Activated CD4-positive, alpha-beta T cell treated with anti-CD3 and anti-CD28 coated beads, Interleukin-2, amount 50 U/mL, for 24 hours (primary cell): ENCODE results near the gene TIMM8A.
"Not testable (repeated sequence)": the region's sequence is repeated elsewhere in the genome, so short reads cannot be mapped to it uniquely, and the experiment has no call there.

Source experiments
- DNase-seq, 2 donors: peaks; one replicate each; pipeline ENCODE4 v3.0.0-alpha.2; 2020; ENCODE audit warnings: low read depth in 1 of 2, low spot score in 1 of 2

TIMM8A gene

DNA sequence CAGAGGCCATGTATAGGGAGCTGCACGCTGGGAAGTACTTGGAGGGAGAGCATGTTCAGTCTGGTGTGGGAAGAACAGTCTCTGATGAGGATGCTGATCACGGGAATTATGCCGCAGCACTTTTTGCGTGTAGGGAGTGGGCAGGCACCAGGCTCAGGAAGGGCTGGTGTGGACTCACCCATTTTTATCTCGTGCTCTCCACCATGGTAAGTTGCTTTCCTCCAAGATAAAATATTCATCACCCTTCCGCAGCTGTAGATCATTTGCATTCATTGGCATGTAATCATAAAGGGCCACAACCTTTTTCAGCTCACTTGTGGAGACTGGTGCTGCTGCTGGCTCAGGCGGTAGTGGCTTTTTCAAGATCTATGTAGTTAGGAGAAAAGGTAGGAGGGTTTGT lies 11.8 kb upstream of the TIMM8A start:
- no peak for DNase-seq

- DNase-seq = no peak
These were observed 11.4 kb upstream of the TIMM8A start for GRCh38 chrX:101359966-101360365.

DNA sequence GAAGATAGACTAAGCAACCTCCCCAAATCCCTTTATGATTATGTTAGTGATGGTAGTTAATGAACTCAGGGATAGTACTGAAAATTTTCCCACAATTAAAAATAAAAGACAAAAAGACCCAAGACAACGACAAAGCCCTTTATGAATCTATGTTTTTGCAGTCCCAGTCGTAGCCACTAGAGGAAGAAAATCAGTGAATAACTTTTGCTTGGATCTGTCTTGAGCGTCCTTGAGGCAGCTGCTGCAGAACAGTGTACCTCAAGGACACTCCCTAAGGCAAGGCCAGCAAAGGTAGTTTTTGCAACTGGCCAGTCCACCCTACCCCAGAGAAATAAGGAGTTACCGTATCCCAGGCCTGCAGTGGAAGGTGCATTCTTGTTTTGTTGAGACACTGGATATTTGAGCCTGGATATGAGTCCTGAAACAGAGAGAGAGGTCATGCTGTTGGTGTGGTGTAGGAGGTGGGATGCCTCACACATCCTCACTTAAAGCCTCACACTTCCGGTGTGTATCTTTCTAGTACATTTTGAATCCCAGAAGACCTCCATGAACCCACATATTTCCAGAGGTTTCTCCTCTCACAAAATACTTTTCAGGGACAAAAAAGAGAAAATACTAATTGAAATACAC lies 8.7 kb upstream of the TIMM8A start:
- no peak for DNase-seq

- no peak for DNase-seq
These were observed 636 bp upstream of the TIMM8A start for GRCh38 chrX:101349193-101349562.

DNA sequence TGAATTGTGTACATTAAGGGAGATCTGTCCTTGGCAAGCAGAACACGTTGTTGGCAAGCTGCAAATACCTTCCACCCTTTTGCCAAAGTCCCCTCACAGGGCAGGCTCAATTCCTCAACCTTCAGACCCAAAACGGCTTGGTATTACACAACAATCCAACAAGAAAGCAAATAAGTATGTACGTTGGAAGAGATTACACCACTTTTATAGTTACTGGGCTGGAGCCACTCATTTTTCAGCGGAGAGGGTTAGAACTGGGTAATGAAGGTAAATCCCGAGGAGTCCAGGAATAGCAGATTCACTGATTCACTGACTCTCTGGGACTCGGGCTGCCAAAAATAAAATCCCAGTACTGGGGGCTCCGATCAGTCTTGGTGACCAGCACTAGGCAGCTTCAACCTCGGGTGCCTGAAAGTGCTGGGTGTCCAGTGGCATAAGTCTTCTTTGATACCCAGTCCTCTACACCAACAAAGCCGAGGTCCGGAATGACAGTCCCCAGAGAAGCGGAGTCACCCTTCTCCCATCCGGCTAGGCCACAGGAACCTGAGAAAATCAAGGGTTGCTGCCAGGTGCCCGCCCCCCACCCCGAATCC lies 587 bp downstream of the TIMM8A start:
- no peak for DNase-seq

GRCh38 chrX:101337776-101338271 lies 10.7 kb downstream of the TIMM8A start:
- no peak for DNase-seq

GRCh38 chrX:101334310-101334709 lies 14.2 kb downstream of the TIMM8A start:
- not testable (repeated sequence) for DNase-seq

DNA sequence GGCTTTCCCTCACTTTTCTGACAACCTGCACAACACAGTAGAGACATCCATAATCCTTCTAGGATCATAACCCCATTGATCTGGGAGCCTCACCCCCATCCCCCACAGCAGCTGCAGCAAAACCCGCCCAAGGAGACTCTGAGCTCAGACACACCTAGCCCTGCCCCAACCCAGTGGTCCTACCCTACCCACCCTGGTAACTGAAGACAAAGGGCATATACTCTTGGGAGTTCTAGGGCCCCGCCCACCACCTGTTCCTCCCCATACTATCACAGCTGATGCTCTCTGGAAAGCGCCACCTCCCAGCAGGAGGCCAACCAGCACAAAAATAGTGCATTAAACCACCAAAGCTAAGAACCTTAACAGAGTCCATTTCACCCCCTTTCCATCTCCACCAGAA lies 21.9 kb downstream of the TIMM8A start:
- DNase-seq = not testable (repeated sequence)

DNA sequence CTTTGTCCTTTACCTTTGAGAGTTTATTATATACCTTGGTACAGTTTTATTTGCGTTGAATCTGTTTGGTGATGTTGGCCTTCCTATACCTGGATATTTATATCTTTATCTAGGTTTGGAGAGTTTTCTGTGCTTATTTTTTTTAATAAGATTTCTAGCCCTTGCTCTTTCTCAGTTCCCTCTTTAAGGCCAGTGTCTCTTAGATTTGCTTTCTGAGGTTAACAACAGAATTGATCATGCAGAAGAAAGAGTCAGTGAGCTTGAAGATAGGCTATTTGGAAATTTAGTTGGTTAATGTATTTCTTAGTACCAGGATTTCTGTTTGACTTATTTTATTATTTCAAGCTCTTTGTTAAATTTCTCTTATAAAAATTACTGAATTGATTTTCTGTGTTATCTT lies 44.8 kb downstream of the TIMM8A start:
- no peak for DNase-seq
